GM21528 (cell line): ENCODE data around the gene ACTL8.
"Not testable (repeated sequence)": the region's sequence is repeated elsewhere in the genome, so short reads cannot be mapped to it uniquely, and the experiment has no call there.

Source experiments
- ATAC-seq: cut with Tn5 transposase; IDR thresholded peaks from one replicate; pipeline ENCODE4 v1.9.1; 2021; ENCODE audit warnings: mild to moderate bottlenecking, moderate library complexity; ENCODE audit not compliant: unreplicated experiment, low FRiP score

Gene ACTL8

GRCh38 chr1:17734609-17735008 is 20.5 kb upstream of the ACTL8 start:
- no peak for ATAC-seq

- no peak for ATAC-seq
Observed at GRCh38 chr1:17735348-17735747, 19.8 kb upstream of the ACTL8 start.

DNA sequence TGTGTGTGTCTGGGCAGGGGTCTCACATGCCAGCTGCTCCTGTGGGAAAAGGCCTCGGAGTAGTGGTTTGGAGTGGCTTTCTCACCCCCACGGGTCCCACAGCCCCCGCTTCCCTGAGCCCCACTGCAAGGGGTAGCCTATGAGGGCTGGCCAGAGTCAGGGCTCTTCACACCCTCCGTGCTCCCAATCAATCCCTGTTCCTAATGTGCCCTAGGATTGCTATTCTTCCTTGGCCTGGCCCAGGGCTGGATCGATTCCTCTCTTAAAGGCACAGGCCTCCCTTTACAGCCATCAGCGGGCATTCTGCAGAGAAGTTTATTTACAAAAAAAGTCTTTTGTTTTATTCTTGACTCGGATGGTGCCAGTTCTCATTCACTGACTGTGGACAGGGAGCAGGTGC is 19.3 kb upstream of the ACTL8 start:
- no peak for ATAC-seq

DNA sequence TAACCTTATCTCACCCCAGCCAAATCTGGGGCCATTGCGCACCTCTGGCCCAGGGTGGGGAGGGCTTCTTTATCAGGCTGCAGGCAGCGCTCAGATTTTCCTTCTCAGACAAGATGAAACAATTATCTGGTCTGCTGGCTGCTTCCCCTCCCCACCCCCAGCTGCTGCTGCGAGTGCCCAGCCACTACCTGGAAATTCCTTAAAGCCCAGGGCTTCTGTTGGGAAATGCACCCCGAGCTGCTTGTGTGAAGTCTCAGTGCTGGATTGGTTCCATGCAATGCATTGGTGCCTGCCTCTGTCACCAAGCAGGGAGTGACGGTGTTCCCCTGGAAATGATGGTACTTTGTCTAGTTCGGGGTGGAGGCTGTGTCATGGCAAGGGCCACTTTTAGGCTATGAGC is 18.5 kb upstream of the ACTL8 start:
- ATAC-seq, result no peak

DNA sequence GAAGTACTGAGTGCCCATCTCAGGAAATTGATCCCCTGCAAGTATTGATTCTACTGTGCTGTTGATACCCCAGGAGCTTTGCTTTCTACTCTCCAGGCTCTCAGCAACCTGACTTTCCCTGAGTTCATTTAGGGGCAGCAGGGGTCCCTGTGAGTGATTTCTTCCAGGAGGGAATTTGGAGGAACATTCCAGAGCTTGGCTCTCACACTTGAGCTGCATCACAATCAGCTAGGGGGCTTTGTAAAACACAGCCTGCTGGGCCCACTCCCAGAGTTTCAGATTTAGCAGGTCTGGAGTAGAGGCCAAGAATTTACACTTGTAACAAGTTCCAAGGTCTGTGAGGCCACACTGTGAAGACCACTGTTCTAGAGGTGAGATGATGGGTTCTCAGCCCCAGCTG is 16.1 kb upstream of the ACTL8 start:
- ATAC-seq, result no peak

GRCh38 chr1:17741052-17741451 is 14.1 kb upstream of the ACTL8 start:
- no peak for ATAC-seq

GRCh38 chr1:17742583-17742982 is 12.6 kb upstream of the ACTL8 start:
- ATAC-seq, result no peak

- ATAC-seq, result no peak
Observed at GRCh38 chr1:17743008-17743647, 12.0 kb upstream of the ACTL8 start.

DNA sequence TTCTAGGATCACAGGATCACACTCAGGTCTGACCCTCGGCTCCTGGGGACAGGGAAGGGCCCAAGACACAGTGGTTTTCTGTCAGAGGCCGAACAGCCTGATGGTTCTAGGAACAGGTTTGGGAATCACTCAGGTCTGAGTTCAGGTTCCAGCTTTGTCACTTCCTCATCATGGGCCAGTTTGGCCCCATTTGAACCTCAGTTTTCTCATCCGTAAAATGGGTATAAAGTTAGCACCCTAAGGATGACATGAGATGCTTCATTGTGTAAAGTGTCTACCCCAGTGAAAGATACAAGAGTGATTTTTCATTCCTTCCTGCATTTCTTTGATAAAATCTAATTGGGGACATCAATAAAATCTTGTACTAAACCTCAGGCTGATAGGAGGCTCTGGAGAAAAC is 11.2 kb upstream of the ACTL8 start:
- no peak for ATAC-seq

DNA sequence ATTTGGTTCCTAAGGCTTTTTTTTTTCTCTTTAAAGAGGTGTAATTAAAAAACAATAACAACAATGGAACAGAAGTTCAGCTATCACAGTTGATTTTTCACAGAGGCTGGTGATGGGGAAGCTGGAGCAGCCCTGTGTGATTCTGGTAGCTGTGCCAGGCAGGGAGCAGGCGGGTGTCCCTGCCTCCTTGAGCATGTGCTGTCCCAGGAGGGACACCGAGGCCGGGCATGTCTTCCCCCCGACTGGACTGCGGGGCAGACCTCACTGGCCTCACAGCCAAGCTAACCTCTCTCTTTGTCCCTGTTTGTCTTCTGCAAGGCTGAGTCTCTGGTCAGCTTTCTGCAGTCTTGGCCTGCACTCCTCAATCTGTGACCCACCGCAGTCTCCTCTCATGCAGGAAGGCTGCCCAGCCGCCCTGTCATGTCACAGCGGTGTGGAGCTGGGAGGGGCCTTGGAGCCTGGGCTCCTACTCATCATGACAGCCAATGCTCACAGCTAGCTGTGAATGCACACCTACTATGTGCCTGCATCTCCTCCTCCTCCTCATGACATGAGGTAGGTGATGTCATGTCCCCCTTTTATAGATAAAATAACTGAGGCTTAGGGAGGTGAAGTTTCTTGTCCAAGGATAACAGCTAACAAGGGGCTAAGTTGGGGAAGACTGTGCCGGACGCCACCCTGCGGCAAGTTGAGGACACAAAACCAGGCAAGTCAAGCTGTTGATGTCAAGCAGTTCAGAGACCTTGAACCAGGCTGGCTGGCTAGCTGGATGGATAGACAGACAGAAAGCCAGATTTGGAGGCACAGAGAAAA is 10.3 kb upstream of the ACTL8 start:
- ATAC-seq, result no peak

- no peak for ATAC-seq
Observed at GRCh38 chr1:17745479-17745955, 9.6 kb upstream of the ACTL8 start.

DNA sequence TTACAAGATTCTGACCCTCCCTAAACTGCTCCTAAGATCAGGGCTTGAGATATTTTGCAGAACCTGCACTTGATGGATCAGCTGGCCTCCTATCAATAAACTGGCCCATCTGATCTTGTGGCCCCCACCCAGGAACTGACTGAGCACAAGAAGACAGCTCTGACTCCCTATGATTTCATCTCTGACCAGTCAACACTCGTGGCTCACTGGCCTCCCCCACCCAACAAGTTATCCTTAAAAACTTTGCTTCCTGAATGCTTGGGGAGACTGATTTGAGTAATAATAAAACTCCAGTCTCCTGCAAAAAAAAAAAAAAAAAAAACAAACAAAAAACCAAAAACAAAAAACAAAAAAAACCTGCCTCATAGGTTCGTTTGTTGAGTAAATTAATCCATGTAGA is 8.9 kb upstream of the ACTL8 start:
- ATAC-seq, result not testable (repeated sequence)

- no peak for ATAC-seq
Observed at GRCh38 chr1:17746920-17747319, 8.2 kb upstream of the ACTL8 start.

DNA sequence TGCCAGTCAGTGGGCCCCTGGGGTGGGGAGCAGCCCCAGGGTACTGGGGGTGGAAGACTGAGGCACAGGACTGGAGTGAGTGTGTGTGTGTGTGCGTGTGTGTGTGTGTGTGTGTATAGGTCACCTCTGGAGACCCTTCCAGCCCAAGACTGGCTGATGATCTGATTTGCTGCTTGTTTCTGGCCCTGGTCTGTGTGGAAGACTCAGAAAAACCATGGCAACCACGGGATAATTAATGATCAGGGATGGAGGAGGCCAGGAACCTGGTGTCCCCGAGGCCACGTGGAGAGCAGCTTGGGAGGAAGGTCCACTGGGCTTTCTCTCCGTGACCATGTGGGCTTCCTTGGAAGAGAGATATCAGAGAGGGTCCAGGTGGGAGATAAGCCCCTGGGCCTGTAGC is 4.8 kb upstream of the ACTL8 start:
- no peak for ATAC-seq

GRCh38 chr1:17752356-17752755 is 2.8 kb upstream of the ACTL8 start:
- ATAC-seq, result no peak

DNA sequence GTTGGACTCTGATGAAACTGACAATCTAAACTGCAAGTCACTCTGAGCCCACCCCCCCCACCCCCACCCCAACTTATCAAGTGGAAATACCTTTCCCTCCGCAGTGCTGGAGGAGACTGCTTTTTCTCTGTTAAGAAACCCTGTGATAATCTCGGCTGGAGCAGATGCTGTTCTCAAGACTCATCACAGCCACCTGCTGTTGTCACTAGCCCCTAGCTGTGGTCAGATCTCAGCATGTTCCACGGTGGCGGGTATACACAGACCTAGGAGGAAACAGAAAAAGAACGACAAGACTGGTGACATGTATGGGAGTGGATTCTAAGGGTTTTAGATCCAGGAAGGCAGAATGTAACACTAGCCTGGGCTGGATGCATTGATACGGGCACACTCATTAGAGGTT is 2.3 kb downstream of the ACTL8 start:
- no peak for ATAC-seq

DNA sequence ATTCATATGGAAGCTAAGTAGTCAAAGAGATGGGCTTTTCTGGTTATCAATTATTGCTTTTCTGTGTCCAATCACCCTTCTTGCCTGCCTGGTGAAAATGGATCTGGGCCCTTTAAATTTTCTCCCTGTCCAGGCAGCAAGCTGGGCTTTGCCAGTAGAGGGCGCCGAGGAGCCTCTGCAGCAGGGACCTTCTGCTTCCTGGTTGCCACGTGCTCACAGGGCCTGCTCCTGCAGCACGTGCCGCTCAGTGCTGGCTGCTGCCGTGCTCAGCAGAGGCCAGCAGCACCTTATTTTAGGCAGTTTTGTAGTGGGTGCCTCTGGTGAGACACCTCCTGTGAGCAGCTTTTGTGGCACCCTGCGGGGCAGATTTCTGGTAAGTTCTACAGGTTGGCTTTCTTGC is 4.0 kb downstream of the ACTL8 start:
- ATAC-seq, result no peak

- no peak for ATAC-seq
Observed at GRCh38 chr1:17762313-17762712, 7.2 kb downstream of the ACTL8 start.

DNA sequence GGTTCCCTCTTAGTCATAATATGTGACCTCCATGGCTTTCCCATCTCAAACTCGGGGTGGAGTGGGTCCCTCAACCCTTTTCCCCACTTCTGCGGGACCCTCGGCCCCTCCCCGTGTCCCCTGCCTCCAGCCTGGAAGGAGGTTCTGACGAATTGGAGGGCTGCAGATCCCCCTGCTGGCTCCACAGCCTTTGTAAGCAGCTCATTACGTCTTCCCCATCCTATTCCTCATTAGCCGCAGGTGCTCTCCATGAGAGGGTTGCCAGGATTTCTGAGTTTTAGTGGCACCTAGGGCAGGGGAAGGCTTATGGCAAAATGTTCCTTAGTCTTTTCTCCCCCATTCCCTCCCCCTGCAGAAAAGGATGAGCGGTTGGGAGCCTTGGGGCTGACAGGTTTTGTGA is 8.3 kb downstream of the ACTL8 start:
- no peak for ATAC-seq

DNA sequence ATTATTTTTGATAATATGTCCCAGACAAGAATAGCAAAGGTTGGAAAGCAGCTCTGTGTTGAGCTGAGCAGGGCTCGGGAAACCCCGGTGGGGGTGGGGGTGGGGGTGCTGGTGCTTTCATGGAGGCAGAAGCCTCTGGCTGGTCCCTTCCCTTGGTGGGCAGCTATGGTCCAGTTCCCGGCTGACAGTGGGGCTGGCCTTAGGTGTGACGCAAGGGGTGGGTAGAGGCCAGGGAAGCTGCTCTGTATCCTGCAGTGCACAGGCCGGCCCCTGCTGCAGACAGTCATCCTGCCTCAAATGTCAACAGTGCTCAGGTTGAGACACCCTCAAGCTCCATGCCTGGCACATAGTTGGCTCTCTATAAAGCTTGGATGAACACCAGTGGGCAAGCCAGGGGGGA is 8.9 kb downstream of the ACTL8 start:
- no peak for ATAC-seq

- ATAC-seq, result no peak
Observed at GRCh38 chr1:17764591-17764990, 9.5 kb downstream of the ACTL8 start.
